ENCODE measurements around the gene SERPINB1.

The SERPINB1 gene

GRCh38 chr6:2795956-2796355, 45.7 kb downstream of the SERPINB1 start:
- H3K36me3 ChIP-seq (ENCODE audit: control insufficient read depth, low read length): peaks cover 2% of the 10 kb centered on the region; the same call in 1 of the 2 replicates
- H3K79me2 ChIP-seq (ENCODE audit: control insufficient read depth, low read length): peaks cover 2% of the 10 kb centered on the region; the same call in 1 of the 2 replicates
- no peak overlapping the region for H3K27ac ChIP-seq (ENCODE audit: low read depth, low read length)
- H3K9me2 ChIP-seq (replicated peaks; ENCODE audit: control insufficient read depth, low read length): no peaks in the 10 kb centered on the region
- H3F3A ChIP-seq (ENCODE audit: control insufficient read depth, insufficient read depth): peaks cover under 1% of the 10 kb centered on the region; the same call in 1 of the 2 replicates
- TF ChIP-seq, protein P1, sequence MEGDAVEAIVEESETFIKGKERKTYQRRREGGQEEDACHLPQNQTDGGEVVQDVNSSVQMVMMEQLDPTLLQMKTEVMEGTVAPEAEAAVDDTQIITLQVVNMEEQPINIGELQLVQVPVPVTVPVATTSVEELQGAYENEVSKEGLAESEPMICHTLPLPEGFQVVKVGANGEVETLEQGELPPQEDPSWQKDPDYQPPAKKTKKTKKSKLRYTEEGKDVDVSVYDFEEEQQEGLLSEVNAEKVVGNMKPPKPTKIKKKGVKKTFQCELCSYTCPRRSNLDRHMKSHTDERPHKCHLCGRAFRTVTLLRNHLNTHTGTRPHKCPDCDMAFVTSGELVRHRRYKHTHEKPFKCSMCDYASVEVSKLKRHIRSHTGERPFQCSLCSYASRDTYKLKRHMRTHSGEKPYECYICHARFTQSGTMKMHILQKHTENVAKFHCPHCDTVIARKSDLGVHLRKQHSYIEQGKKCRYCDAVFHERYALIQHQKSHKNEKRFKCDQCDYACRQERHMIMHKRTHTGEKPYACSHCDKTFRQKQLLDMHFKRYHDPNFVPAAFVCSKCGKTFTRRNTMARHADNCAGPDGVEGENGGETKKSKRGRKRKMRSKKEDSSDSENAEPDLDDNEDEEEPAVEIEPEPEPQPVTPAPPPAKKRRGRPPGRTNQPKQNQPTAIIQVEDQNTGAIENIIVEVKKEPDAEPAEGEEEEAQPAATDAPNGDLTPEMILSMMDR (IDR thresholded peaks at IDR 0.05; ENCODE audit: low read depth, low read length, poor library complexity, severe bottlenecking): no peak
- no peak for TF ChIP-seq EZH2phosphoT487 (IDR thresholded peaks at IDR 0.05; ENCODE audit: borderline replicate concordance, low read length)
- no peaks in the 10 kb centered on the region for H3K27me3 ChIP-seq (ENCODE audit: control insufficient read depth, low read length)
- no peaks in the 10 kb centered on the region for H3K9me3 ChIP-seq (ENCODE audit: control insufficient read depth, insufficient read depth, low read length)
- no peak overlapping the region for H3K4me3 ChIP-seq (ENCODE audit: low read length)
- no peaks in the 10 kb centered on the region for H4K20me1 ChIP-seq (ENCODE audit: control insufficient read depth, insufficient read depth, low read depth, low read length)
- no peak overlapping the region for H3K4me2 ChIP-seq (ENCODE audit: low read length)
- peaks cover 26% of the 10 kb centered on the region for H3K4me1 ChIP-seq (ENCODE audit: control insufficient read depth, low read length)

DNA sequence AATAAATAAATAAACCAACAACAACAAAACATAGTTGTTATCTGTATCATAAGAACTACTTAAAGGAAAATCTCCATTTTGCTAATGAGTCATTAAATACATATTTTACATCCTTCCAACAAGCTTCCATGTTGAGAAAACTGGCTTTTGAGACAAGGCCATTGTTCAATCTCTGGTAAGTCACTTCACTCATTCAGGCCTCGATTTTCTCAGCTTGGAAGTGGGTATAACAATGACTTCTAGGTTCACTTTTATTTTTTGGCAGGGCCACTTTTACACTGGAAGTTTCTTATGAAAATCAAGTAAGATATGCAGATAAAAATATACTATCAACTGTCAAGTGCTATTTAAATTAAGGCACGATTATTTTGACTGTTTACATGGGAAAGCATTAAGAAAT, 46.5 kb downstream of the SERPINB1 start:
- Histone ChIP-seq H3K4me3 (ENCODE audit: low read length) (no peak overlapping the region), H3K27me3 (ENCODE audit: control insufficient read depth, low read length) (no peaks in the 10 kb centered on the region), H3K27ac (ENCODE audit: low read depth, low read length) (no peak overlapping the region), H3K9me2 (replicated peaks; ENCODE audit: control insufficient read depth, low read length) (no peaks in the 10 kb centered on the region), H3K9me3 (ENCODE audit: control insufficient read depth, insufficient read depth, low read length) (no peaks in the 10 kb centered on the region), H3K36me3 (ENCODE audit: control insufficient read depth, low read length) (peaks cover 3% of the 10 kb centered on the region; the same call in 1 of the 2 replicates), H3K4me2 (ENCODE audit: low read length) (no peak overlapping the region), H4K20me1 (ENCODE audit: control insufficient read depth, insufficient read depth, low read depth, low read length) (no peaks in the 10 kb centered on the region), H3K4me1 (ENCODE audit: control insufficient read depth, low read length) (peaks cover 29% of the 10 kb centered on the region), H3K79me2 (ENCODE audit: control insufficient read depth, low read length) (peaks cover 5% of the 10 kb centered on the region; the same call in 1 of the 2 replicates), H3F3A (ENCODE audit: control insufficient read depth, insufficient read depth) (peaks cover 8% of the 10 kb centered on the region)
- no peak for TF ChIP-seq EZH2phosphoT487 (IDR thresholded peaks at IDR 0.05; ENCODE audit: borderline replicate concordance, low read length)
- TF ChIP-seq, protein P1 (IDR thresholded peaks at IDR 0.05; ENCODE audit: low read depth, low read length, poor library complexity, severe bottlenecking): no peak

DNA sequence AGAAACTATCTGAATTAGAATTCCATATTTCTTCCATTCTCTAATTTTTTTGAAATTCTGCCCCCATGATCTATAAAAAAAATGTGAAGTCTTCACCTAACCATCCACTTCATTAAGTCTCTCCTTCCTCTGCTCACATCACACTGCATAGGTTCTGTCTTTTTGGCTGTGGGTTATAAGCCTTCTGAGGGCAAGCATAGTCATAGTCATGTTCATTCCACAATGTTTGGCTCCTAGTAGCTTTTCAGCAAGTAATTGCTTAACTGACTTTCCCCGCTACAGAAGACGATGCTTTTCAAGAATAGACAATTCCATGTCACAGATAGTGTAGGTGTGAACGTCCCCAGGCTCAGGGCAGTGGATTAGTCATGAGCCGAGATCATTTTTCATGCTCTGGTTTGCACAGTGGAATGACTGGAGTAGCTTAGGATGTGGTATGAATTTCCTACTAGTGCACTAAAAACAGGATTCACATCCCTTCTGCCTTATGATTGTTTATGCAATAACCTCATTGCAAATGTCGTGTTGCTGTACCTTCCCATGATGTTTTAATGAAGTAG, 47.4 kb downstream of the SERPINB1 start:
- no peak for TF ChIP-seq EZH2phosphoT487 (IDR thresholded peaks at IDR 0.05; ENCODE audit: borderline replicate concordance, low read length)
- TF ChIP-seq, protein P1 (IDR thresholded peaks at IDR 0.05; ENCODE audit: low read depth, low read length, poor library complexity, severe bottlenecking): no peak
- peaks cover 4% of the 10 kb centered on the region for H3K36me3 ChIP-seq (ENCODE audit: control insufficient read depth, low read length)
- peaks cover 29% of the 10 kb centered on the region for H3K4me1 ChIP-seq (ENCODE audit: control insufficient read depth, low read length)
- peaks cover 13% of the 10 kb centered on the region for H3F3A ChIP-seq (ENCODE audit: control insufficient read depth, insufficient read depth)
- H4K20me1 ChIP-seq (ENCODE audit: control insufficient read depth, insufficient read depth, low read depth, low read length): no peaks in the 10 kb centered on the region
- peaks cover 5% of the 10 kb centered on the region; the same call in 1 of the 2 replicates for H3K79me2 ChIP-seq (ENCODE audit: control insufficient read depth, low read length)
- H3K9me3 ChIP-seq (ENCODE audit: control insufficient read depth, insufficient read depth, low read length): no peaks in the 10 kb centered on the region
- H3K27me3 ChIP-seq (ENCODE audit: control insufficient read depth, low read length): no peaks in the 10 kb centered on the region
- H3K4me3 ChIP-seq (ENCODE audit: low read length): no peak overlapping the region
- H3K9me2 ChIP-seq (replicated peaks; ENCODE audit: control insufficient read depth, low read length): no peaks in the 10 kb centered on the region
- H3K4me2 ChIP-seq (ENCODE audit: low read length): no peak overlapping the region
- H3K27ac ChIP-seq (ENCODE audit: low read depth, low read length): no peak overlapping the region

Data from DOHH2 (cell line).